GM13977 (cell line): ENCODE measurements around the gene HS3ST4.

Experiments used
- DNase-seq: peaks from one replicate; pipeline ENCODE4 v3.0.0; 2012; ENCODE audit warnings: low spot score
- in situ Hi-C: fragments of 300-500 bp; cut with MboI; formaldehyde crosslinking; loops from one replicate; pipeline ENCODE4 v1.12.0; 2022; ENCODE audit warnings: low sequenced_read_pairs, low pct_unique_long_range_greater_than_20kb, mixed read lengths, inconsistent platforms; ENCODE audit not compliant: unreplicated experiment
- TF ChIP-seq, protein P1 (sequence below): IDR thresholded peaks from 2 replicates; pipeline ENCODE4 v1.5.1; 2012; ENCODE audit warnings: mild to moderate bottlenecking, control low read depth; ENCODE audit not compliant: insufficient read depth; ENCODE audit errors: extremely low read depth, missing control alignments

The HS3ST4 gene

DNA sequence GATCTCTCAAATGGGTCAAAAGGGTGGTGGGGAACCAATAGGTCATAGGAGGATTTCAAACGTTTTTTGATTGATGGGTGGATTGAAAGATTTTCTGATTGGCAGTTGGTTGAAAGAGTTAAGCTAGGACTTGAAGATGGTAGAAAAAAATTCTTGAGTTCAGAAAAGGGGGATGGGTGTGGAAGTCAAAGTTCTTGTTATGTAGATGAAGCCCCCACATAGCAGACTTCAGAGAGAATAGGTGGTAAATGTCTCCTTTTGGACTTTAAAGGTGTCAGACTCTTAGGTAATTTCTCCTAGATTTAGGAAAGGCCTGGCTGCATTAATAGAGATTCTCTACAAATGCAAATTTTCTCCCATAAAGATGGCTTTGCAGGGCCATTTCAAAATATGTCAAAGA is 163.3 kb downstream of the HS3ST4 start:
- no peak for DNase-seq
- TF ChIP-seq, protein P1, sequence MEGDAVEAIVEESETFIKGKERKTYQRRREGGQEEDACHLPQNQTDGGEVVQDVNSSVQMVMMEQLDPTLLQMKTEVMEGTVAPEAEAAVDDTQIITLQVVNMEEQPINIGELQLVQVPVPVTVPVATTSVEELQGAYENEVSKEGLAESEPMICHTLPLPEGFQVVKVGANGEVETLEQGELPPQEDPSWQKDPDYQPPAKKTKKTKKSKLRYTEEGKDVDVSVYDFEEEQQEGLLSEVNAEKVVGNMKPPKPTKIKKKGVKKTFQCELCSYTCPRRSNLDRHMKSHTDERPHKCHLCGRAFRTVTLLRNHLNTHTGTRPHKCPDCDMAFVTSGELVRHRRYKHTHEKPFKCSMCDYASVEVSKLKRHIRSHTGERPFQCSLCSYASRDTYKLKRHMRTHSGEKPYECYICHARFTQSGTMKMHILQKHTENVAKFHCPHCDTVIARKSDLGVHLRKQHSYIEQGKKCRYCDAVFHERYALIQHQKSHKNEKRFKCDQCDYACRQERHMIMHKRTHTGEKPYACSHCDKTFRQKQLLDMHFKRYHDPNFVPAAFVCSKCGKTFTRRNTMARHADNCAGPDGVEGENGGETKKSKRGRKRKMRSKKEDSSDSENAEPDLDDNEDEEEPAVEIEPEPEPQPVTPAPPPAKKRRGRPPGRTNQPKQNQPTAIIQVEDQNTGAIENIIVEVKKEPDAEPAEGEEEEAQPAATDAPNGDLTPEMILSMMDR: no peak
- in situ Hi-C loops: no loop called here

DNA sequence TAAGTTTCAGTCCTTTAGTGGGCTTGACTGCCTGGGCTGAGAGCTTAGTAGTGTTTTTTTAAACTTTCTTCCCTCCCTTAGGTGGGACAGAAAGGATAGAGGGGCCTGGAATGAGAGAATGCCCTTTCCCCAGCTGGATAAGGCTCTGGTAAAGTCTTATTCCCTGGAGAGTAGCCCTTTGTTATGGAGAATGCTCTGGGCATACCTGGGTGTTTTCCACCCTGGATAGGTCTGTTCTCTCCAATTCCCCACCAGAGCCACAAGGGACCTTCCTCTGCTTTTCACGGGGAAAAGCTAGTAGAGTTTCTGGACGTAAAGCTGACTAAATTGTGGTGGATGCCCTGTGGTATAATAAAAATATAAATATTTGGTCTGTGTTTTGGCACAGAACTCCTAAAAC is 164.1 kb downstream of the HS3ST4 start:
- DNase-seq: no peak
- in situ Hi-C loops: no loop called here

DNA sequence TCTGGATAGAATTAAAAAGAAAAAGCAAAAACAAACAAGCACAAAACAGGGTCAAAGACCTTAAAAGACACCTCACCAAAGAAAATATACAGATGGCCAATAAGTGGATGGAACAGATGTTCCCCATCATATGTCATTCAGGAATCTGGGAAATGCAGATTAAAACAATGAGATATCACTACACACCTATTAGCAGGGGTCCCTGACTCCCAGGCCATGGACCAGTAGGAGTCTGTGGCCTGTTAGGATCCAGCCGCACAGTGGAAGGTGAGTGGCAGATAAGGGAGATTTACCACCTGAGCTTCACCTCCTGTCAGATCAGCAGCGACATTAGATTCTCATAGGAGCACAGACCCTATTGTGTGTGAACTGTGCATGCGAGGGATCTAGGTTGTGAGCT is 167.9 kb downstream of the HS3ST4 start:
- DNase-seq: no peak
- TF ChIP-seq, protein P1: no peak
- in situ Hi-C loops: no loop called here

More for the DNA sequence above, 164.1 kb downstream of the HS3ST4 start:
- TF ChIP-seq, protein P1: no peak

DNA sequence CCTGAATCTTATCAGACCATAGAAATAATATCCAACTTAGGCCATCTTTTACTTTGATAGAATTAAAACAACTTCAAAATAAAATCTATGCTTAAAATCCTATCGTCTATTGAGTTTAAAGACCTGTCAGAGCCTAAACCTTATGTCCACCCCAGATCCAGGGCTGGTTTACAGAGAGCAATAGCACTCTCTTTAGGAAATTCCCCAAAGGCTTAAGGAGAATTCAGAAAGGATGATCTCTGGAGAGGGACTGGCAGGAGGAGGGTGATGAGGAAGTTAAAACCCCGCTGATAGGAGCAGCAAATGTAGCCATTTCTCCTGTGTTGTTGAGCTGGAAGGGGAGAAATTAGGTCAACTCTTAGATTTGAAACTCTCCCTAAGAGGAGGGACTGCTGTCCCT is 175.3 kb downstream of the HS3ST4 start:
- TF ChIP-seq, protein P1: no peak
- no peak for DNase-seq
- in situ Hi-C loops: no loop called here

DNA sequence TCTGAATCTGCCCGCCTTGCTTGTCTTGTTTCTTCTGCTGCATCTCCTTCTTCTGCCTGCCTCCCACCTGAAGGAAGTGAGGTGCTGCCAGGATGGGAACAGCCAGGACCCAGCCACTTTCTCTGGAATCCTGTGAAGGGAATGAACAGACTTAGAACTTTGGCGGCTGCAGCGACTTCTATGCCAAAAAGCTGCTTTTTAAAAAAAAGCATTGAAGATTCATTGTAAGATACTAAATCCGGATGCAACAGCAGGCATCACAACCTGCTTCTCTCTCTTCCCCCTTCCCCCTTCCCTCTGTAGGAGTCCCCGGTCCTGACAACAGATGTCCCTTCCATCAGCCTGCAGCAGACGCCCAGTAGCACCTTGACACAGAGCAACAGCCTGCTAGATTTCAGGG is 176.3 kb downstream of the HS3ST4 start:
- TF ChIP-seq, protein P1: no peak
- in situ Hi-C loops: no loop called here
- DNase-seq: no peak

DNA sequence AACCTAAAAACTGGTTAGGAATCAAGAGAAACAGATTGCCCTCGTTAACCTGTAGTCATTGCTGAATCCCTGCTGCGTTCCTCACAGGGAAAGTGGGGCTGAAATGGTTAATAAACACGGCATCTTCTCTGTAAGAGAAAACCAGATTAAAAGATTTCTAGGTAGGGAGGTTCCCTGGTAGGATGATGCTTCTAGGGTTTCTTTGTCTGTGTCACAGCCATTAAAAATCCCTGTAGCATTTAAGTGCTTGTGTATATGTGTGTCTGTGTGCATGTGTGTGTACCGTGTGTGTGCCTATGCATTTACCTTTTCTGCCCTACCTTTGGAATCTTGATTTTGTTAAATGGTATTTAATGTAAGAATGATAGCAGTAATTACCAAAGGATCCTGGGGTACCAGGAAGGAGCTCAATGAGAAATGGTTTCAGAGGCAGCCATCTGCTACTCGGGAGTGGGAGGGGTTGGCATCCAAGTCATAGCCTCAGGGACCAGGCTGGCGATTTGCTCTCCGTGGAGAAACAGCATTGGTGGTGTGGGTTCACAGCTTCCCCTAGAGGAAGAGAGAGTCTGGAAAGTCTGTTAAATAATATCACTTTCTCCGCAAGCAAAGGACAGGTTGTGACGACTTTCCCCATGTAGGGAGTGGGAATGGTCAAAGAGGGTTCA is 177.1 kb downstream of the HS3ST4 start:
- in situ Hi-C loops: no loop called here
- no peak for DNase-seq
- TF ChIP-seq, protein P1: no peak
